ENCODE results near the gene GAS1.
A peak's percentile ranks its signal among the peaks of the same experiment; 100 is the strongest.

The GAS1 gene

GRCh38 chr9:86960938-86961337 lies 13.6 kb upstream of the GAS1 start:
- H3K4me1 ChIP-seq (ENCODE audit: insufficient read depth, low read length): peaks cover 30% of the 10 kb centered on the region
- no peaks in the 10 kb centered on the region for H3K27me3 ChIP-seq (ENCODE audit: control insufficient read depth in 1 of 2, insufficient read depth in 2 of 2, low read length in 2 of 2)
- no peaks in the 10 kb centered on the region for H3K9me3 ChIP-seq (ENCODE audit: low read length)
- no peak overlapping the region for H3K4me3 ChIP-seq (ENCODE audit: low read depth in 1 of 2, low read length in 2 of 2)
- no peaks in the 10 kb centered on the region for H3K36me3 ChIP-seq (ENCODE audit: insufficient read depth, low read length)
- H3K27ac ChIP-seq (ENCODE audit: low read depth, low read length): no peak overlapping the region
- no peak overlapping the region for H3K9ac ChIP-seq (ENCODE audit: low read length)

- no peak overlapping the region for H3K9ac ChIP-seq (ENCODE audit: low read length)
- H3K27ac ChIP-seq (ENCODE audit: low read depth, low read length): no peak overlapping the region
- H3K4me3 ChIP-seq (ENCODE audit: low read depth in 1 of 2, low read length in 2 of 2): no peak overlapping the region
- H3K4me1 ChIP-seq (ENCODE audit: insufficient read depth, low read length): peaks cover 19% of the 10 kb centered on the region
- H3K27me3 ChIP-seq (ENCODE audit: control insufficient read depth in 1 of 2, insufficient read depth in 2 of 2, low read length in 2 of 2): no peaks in the 10 kb centered on the region
- no peaks in the 10 kb centered on the region for H3K36me3 ChIP-seq (ENCODE audit: insufficient read depth, low read length)
- H3K9me3 ChIP-seq (ENCODE audit: low read length): no peaks in the 10 kb centered on the region
Observed at GRCh38 chr9:86958203-86958602, 10.9 kb upstream of the GAS1 start.

GRCh38 chr9:86955561-86955960 lies 8.3 kb upstream of the GAS1 start:
- H3K36me3 ChIP-seq (ENCODE audit: insufficient read depth, low read length): no peaks in the 10 kb centered on the region
- no peaks in the 10 kb centered on the region for H3K9me3 ChIP-seq (ENCODE audit: low read length)
- no peaks in the 10 kb centered on the region for H3K27me3 ChIP-seq (ENCODE audit: control insufficient read depth in 1 of 2, insufficient read depth in 2 of 2, low read length in 2 of 2)
- no peak overlapping the region for H3K4me3 ChIP-seq (ENCODE audit: low read depth in 1 of 2, low read length in 2 of 2)
- H3K9ac ChIP-seq (ENCODE audit: low read length): no peak overlapping the region
- H3K4me1 ChIP-seq (ENCODE audit: insufficient read depth, low read length): peaks cover 8% of the 10 kb centered on the region
- no peak overlapping the region for H3K27ac ChIP-seq (ENCODE audit: low read depth, low read length)

GRCh38 chr9:86955042-86955441 lies 7.7 kb upstream of the GAS1 start:
- no peak overlapping the region for H3K9ac ChIP-seq (ENCODE audit: low read length)
- no peak overlapping the region for H3K4me3 ChIP-seq (ENCODE audit: low read depth in 1 of 2, low read length in 2 of 2)
- H3K36me3 ChIP-seq (ENCODE audit: insufficient read depth, low read length): no peaks in the 10 kb centered on the region
- H3K9me3 ChIP-seq (ENCODE audit: low read length): no peaks in the 10 kb centered on the region
- H3K4me1 ChIP-seq (ENCODE audit: insufficient read depth, low read length): peaks cover 12% of the 10 kb centered on the region
- H3K27ac ChIP-seq (ENCODE audit: low read depth, low read length): no peak overlapping the region
- no peaks in the 10 kb centered on the region for H3K27me3 ChIP-seq (ENCODE audit: control insufficient read depth in 1 of 2, insufficient read depth in 2 of 2, low read length in 2 of 2)

GRCh38 chr9:86953181-86953580 lies 5.9 kb upstream of the GAS1 start:
- no peaks in the 10 kb centered on the region for H3K36me3 ChIP-seq (ENCODE audit: insufficient read depth, low read length)
- H3K9ac ChIP-seq (ENCODE audit: low read length): no peak overlapping the region
- H3K9me3 ChIP-seq (ENCODE audit: low read length): no peaks in the 10 kb centered on the region
- H3K4me1 ChIP-seq (ENCODE audit: insufficient read depth, low read length): peaks cover 19% of the 10 kb centered on the region
- H3K27me3 ChIP-seq (ENCODE audit: control insufficient read depth in 1 of 2, insufficient read depth in 2 of 2, low read length in 2 of 2): no peaks in the 10 kb centered on the region
- H3K27ac ChIP-seq (ENCODE audit: low read depth, low read length): no peak overlapping the region
- H3K4me3 ChIP-seq (ENCODE audit: low read depth in 1 of 2, low read length in 2 of 2): no peak overlapping the region

- Histone ChIP-seq H3K9me3 (ENCODE audit: low read length) (no peaks in the 10 kb centered on the region), H3K36me3 (ENCODE audit: insufficient read depth, low read length) (peaks cover 8% of the 10 kb centered on the region), H3K27ac (ENCODE audit: low read depth, low read length) (peak overlapping the region; percentile 94), H3K4me3 (ENCODE audit: low read depth in 1 of 2, low read length in 2 of 2) (peak overlapping the region; percentile 71 to 93), H3K27me3 (ENCODE audit: control insufficient read depth in 1 of 2, insufficient read depth in 2 of 2, low read length in 2 of 2) (no peaks in the 10 kb centered on the region), H3K9ac (ENCODE audit: low read length) (peak overlapping the region; percentile 95), H3K4me1 (ENCODE audit: insufficient read depth, low read length) (peaks cover 19% of the 10 kb centered on the region)
Observed at GRCh38 chr9:86948074-86948929, 996 bp upstream of the GAS1 start.

GRCh38 chr9:86946201-86947145 lies 833 bp downstream of the GAS1 start:
- H3K4me1 ChIP-seq (ENCODE audit: insufficient read depth, low read length): peaks cover 32% of the 10 kb centered on the region
- H3K36me3 ChIP-seq (ENCODE audit: insufficient read depth, low read length): peaks cover 8% of the 10 kb centered on the region
- H3K27ac ChIP-seq (ENCODE audit: low read depth, low read length): peak overlapping the region; percentile 98
- H3K9ac ChIP-seq (ENCODE audit: low read length): peak overlapping the region; percentile 91
- peak overlapping the region; percentile 92 to 96 for H3K4me3 ChIP-seq (ENCODE audit: low read depth in 1 of 2, low read length in 2 of 2)
- no peaks in the 10 kb centered on the region for H3K27me3 ChIP-seq (ENCODE audit: control insufficient read depth in 1 of 2, insufficient read depth in 2 of 2, low read length in 2 of 2)
- no peaks in the 10 kb centered on the region for H3K9me3 ChIP-seq (ENCODE audit: low read length)

GRCh38 chr9:86945728-86946200 lies 1.5 kb downstream of the GAS1 start:
- peak overlapping the region; percentile 98 for H3K27ac ChIP-seq (ENCODE audit: low read depth, low read length)
- H3K27me3 ChIP-seq (ENCODE audit: control insufficient read depth in 1 of 2, insufficient read depth in 2 of 2, low read length in 2 of 2): no peaks in the 10 kb centered on the region
- H3K4me1 ChIP-seq (ENCODE audit: insufficient read depth, low read length): peaks cover 32% of the 10 kb centered on the region
- peak overlapping the region; percentile 91 for H3K9ac ChIP-seq (ENCODE audit: low read length)
- H3K4me3 ChIP-seq (ENCODE audit: low read depth in 1 of 2, low read length in 2 of 2): peak overlapping the region; percentile 92 to 96
- H3K9me3 ChIP-seq (ENCODE audit: low read length): no peaks in the 10 kb centered on the region
- H3K36me3 ChIP-seq (ENCODE audit: insufficient read depth, low read length): peaks cover 8% of the 10 kb centered on the region

GRCh38 chr9:86944796-86945727 lies 2.2 kb downstream of the GAS1 start:
- peak overlapping the region; percentile 91 for H3K9ac ChIP-seq (ENCODE audit: low read length)
- peaks cover 8% of the 10 kb centered on the region for H3K36me3 ChIP-seq (ENCODE audit: insufficient read depth, low read length)
- H3K9me3 ChIP-seq (ENCODE audit: low read length): no peaks in the 10 kb centered on the region

GRCh38 chr9:86943201-86944113 lies 3.8 kb downstream of the GAS1 start:
- Histone ChIP-seq H3K9ac (ENCODE audit: low read length) (peak overlapping the region; percentile 91), H3K4me3 (ENCODE audit: low read depth in 1 of 2, low read length in 2 of 2) (peak overlapping the region; percentile 0 to 47), H3K4me1 (ENCODE audit: insufficient read depth, low read length) (peaks cover 21% of the 10 kb centered on the region), H3K36me3 (ENCODE audit: insufficient read depth, low read length) (peaks cover 8% of the 10 kb centered on the region), H3K9me3 (ENCODE audit: low read length) (no peaks in the 10 kb centered on the region), H3K27me3 (ENCODE audit: control insufficient read depth in 1 of 2, insufficient read depth in 2 of 2, low read length in 2 of 2) (no peaks in the 10 kb centered on the region), H3K27ac (ENCODE audit: low read depth, low read length) (peak overlapping the region; percentile 51)

More at GRCh38 chr9:86944796-86945727, 2.2 kb downstream of the GAS1 start:
- Histone ChIP-seq H3K4me1 (ENCODE audit: insufficient read depth, low read length) (peaks cover 28% of the 10 kb centered on the region), H3K27ac (ENCODE audit: low read depth, low read length) (peak overlapping the region; percentile 98), H3K4me3 (ENCODE audit: low read depth in 1 of 2, low read length in 2 of 2) (peak overlapping the region; percentile 92 to 96), H3K27me3 (ENCODE audit: control insufficient read depth in 1 of 2, insufficient read depth in 2 of 2, low read length in 2 of 2) (no peaks in the 10 kb centered on the region)
